Nephron (organoid): ENCODE data around the gene NFATC1.

Source experiments
- H3K27ac Mint-ChIP-seq, 3 experiments: 2 replicates each; pipeline ENCODE4 v1.8.0; 2020; ENCODE audit warnings: mixed read lengths in 3 of 3, mild to moderate bottlenecking in 2 of 3, moderate library complexity in 1 of 3
- H3K27me3 Mint-ChIP-seq: 2 replicates; pipeline ENCODE4 v1.8.0; 2021; ENCODE audit warnings: low read depth, mild to moderate bottlenecking, moderate library complexity, mixed read lengths
- H3K36me3 Mint-ChIP-seq: 2 replicates; pipeline ENCODE4 v1.8.0; 2020; ENCODE audit warnings: low read depth, mixed read lengths
- H3K4me1 Mint-ChIP-seq: 2 replicates; pipeline ENCODE4 v1.8.0; 2020; ENCODE audit warnings: mixed read lengths
- H3K4me3 Mint-ChIP-seq, 3 experiments: 2 replicates each; pipeline ENCODE4 v1.8.0; 2020; ENCODE audit warnings: mild to moderate bottlenecking in 3 of 3, mixed read lengths in 3 of 3, moderate library complexity in 2 of 3
- H3K9me3 Mint-ChIP-seq: 2 replicates; pipeline ENCODE4 v1.8.0; 2020; ENCODE audit warnings: mixed read lengths
- CTCF ChIP-seq, 3 experiments: fragments of 200-600 bp; sonication (generic); IDR thresholded peaks; one replicate each; pipeline ENCODE4 v1.5.0; 2021; ENCODE audit warnings: antibody characterized with exemption in 3 of 3; ENCODE audit not compliant: unreplicated experiment in 3 of 3

Gene NFATC1

GRCh38 chr18:79533591-79533990 lies 137.9 kb downstream of the NFATC1 start:
- peaks cover 15% of the 10 kb centered on the region for H3K4me1 Mint-ChIP-seq
- peaks cover 8% of the 10 kb centered on the region for H3K9me3 Mint-ChIP-seq
- H3K27me3 Mint-ChIP-seq, result peaks cover 36% of the 10 kb centered on the region
- no peak overlapping the region for H3K4me3 Mint-ChIP-seq
- H3K27ac Mint-ChIP-seq, result no peak overlapping the region
- H3K36me3 Mint-ChIP-seq, result peaks cover 5% of the 10 kb centered on the region
- no peak for TF ChIP-seq CTCF (IDR thresholded peaks at IDR 0.05; ENCODE audit: unreplicated experiment in 3 of 3)

GRCh38 chr18:79534356-79534755 lies 138.6 kb downstream of the NFATC1 start:
- H3K27me3 Mint-ChIP-seq, result peaks cover 34% of the 10 kb centered on the region
- H3K36me3 Mint-ChIP-seq, result no peaks in the 10 kb centered on the region
- no peak overlapping the region for H3K4me3 Mint-ChIP-seq
- H3K27ac Mint-ChIP-seq, result no peak overlapping the region
- H3K4me1 Mint-ChIP-seq, result peaks cover 9% of the 10 kb centered on the region
- peaks cover 16% of the 10 kb centered on the region for H3K9me3 Mint-ChIP-seq
- TF ChIP-seq CTCF (IDR thresholded peaks at IDR 0.05; ENCODE audit: unreplicated experiment in 3 of 3), result no peak

GRCh38 chr18:79537758-79538157 lies 142.0 kb downstream of the NFATC1 start:
- no peak for TF ChIP-seq CTCF (IDR thresholded peaks at IDR 0.05; ENCODE audit: unreplicated experiment in 3 of 3)
- Mint-ChIP-seq H3K9me3 (peaks cover 34% of the 10 kb centered on the region), H3K27me3 (peaks cover 24% of the 10 kb centered on the region), H3K4me1 (peaks cover 11% of the 10 kb centered on the region), H3K36me3 (no peaks in the 10 kb centered on the region), H3K27ac (no peak overlapping the region), H3K4me3 (no peak overlapping the region)

- Mint-ChIP-seq H3K9me3 (peaks cover 34% of the 10 kb centered on the region), H3K4me1 (peaks cover 12% of the 10 kb centered on the region), H3K36me3 (no peaks in the 10 kb centered on the region), H3K27me3 (peaks cover 23% of the 10 kb centered on the region), H3K4me3 (no peak overlapping the region), H3K27ac (no peak overlapping the region)
- TF ChIP-seq CTCF (IDR thresholded peaks at IDR 0.05; ENCODE audit: unreplicated experiment in 3 of 3), result no peak
Observed at GRCh38 chr18:79538635-79539034, 142.9 kb downstream of the NFATC1 start.

- no peak for TF ChIP-seq CTCF (IDR thresholded peaks at IDR 0.05; ENCODE audit: unreplicated experiment in 3 of 3)
- no peaks in the 10 kb centered on the region for H3K36me3 Mint-ChIP-seq
- H3K27me3 Mint-ChIP-seq, result peaks cover 17% of the 10 kb centered on the region
- H3K27ac Mint-ChIP-seq, result peak overlapping the region in 2 of 3 experiments; percentile 79 to 94
- peaks cover 34% of the 10 kb centered on the region for H3K9me3 Mint-ChIP-seq
- peaks cover 12% of the 10 kb centered on the region for H3K4me1 Mint-ChIP-seq
- no peak overlapping the region for H3K4me3 Mint-ChIP-seq
Observed at GRCh38 chr18:79540161-79540903, 144.6 kb downstream of the NFATC1 start.

GRCh38 chr18:79540904-79541282 lies 145.2 kb downstream of the NFATC1 start:
- no peak overlapping the region for H3K4me3 Mint-ChIP-seq
- H3K9me3 Mint-ChIP-seq, result peaks cover 34% of the 10 kb centered on the region
- H3K27me3 Mint-ChIP-seq, result peaks cover 12% of the 10 kb centered on the region
- no peak for TF ChIP-seq CTCF (IDR thresholded peaks at IDR 0.05; ENCODE audit: unreplicated experiment in 3 of 3)
- H3K36me3 Mint-ChIP-seq, result no peaks in the 10 kb centered on the region
- H3K27ac Mint-ChIP-seq, result peak overlapping the region in 2 of 3 experiments; percentile 79 to 94
- H3K4me1 Mint-ChIP-seq, result peaks cover 12% of the 10 kb centered on the region
